Breast epithelium (tissue), 3 donors: ENCODE measurements around the gene CYP2D6.

ENCODE experiments used
- POLR2A ChIP-seq: fragments of 450-650 bp; IDR thresholded peaks from one replicate; pipeline ENCODE4 v1.6.1; 2016; ENCODE audit warnings: antibody characterized with exemption, mild to moderate bottlenecking, moderate library complexity
- TF ChIP-seq, protein P1 (sequence below), 3 donors: fragments of 450-650 bp; IDR thresholded peaks; one replicate each; pipeline ENCODE4 v1.5.1; 2016 to 2017; ENCODE audit warnings: antibody characterized with exemption in 3 of 3, mild to moderate bottlenecking in 3 of 3, moderate library complexity in 3 of 3

- no peak for TF ChIP-seq POLR2A
- TF ChIP-seq, protein P1, sequence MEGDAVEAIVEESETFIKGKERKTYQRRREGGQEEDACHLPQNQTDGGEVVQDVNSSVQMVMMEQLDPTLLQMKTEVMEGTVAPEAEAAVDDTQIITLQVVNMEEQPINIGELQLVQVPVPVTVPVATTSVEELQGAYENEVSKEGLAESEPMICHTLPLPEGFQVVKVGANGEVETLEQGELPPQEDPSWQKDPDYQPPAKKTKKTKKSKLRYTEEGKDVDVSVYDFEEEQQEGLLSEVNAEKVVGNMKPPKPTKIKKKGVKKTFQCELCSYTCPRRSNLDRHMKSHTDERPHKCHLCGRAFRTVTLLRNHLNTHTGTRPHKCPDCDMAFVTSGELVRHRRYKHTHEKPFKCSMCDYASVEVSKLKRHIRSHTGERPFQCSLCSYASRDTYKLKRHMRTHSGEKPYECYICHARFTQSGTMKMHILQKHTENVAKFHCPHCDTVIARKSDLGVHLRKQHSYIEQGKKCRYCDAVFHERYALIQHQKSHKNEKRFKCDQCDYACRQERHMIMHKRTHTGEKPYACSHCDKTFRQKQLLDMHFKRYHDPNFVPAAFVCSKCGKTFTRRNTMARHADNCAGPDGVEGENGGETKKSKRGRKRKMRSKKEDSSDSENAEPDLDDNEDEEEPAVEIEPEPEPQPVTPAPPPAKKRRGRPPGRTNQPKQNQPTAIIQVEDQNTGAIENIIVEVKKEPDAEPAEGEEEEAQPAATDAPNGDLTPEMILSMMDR (IDR thresholded peaks at IDR 0.05): no peak
These were observed 50.3 kb downstream of the CYP2D6 start for GRCh38 chr22:42080287-42080686.
